Camera-type eye (tissue), 1 donor: Measurements from ENCODE around the gene ICA1L. TPM values are rescaled to one million over a fixed set of nuclear protein-coding genes. Genes with fewer than 3 reads are reported as not detected.

Source experiments
- total RNA-seq: library from RNA; depleted of rRNA; stranded (reverse); fragments of >200 nt; gene quantifications from one replicate; pipeline ENCODE4 v1.2.3, GENCODE V29; 2014

Gene ICA1L
- 44.2 TPM for total RNA-seq

GRCh38 chr2:202871300-202872141 lies at the start of gene ICA1L:
TSS of gene ICA1L (minus strand) at chr2:202871766. CDS start at chr2:202829009, 42,757 bp downstream.

GRCh38 chr2:202911512-202912341 lies 40.2 kb upstream of the ICA1L start, which contains the start of the genes CARF and WDR12:
TSS of gene CARF (plus strand) at chr2:202912275. CDS start at chr2:202941903, 29,628 bp downstream.
TSS of gene WDR12 (minus strand) at chr2:202911673. CDS start at chr2:202911476, 197 bp downstream.

Other genes starting within 250 kb of the ICA1L start
- 32.9 TPM for gene FAM117B, start 236.8 kb downstream of the ICA1L start, total RNA-seq
- gene WDR12, start 39.9 kb upstream of the ICA1L start, total RNA-seq, result 20.2 TPM
- 31.7 TPM for gene CARF, start 40.5 kb upstream of the ICA1L start, total RNA-seq
- gene NBEAL1, start 143.1 kb upstream of the ICA1L start, total RNA-seq, result 61.7 TPM